GM21526 (cell line): ENCODE results near the gene PSKH1.
A peak's percentile ranks its signal among the peaks of the same experiment; 100 is the strongest.
"Not testable (repeated sequence)": the region's sequence is repeated elsewhere in the genome, so short reads cannot be mapped to it uniquely, and the experiment has no call there.

ENCODE experiments used
- ATAC-seq: cut with Tn5 transposase; IDR thresholded peaks from one replicate; pipeline ENCODE4 v1.9.1; 2021; ENCODE audit warnings: moderate library complexity; ENCODE audit not compliant: unreplicated experiment, low FRiP score

Gene PSKH1

GRCh38 chr16:67892899-67893742, at the start of gene PSKH1:
PSKH1 (plus strand) TSS chr16:67893254; CDS start chr16:67908750, 15,496 bp downstream.
- peak; percentile 87 for ATAC-seq

DNA sequence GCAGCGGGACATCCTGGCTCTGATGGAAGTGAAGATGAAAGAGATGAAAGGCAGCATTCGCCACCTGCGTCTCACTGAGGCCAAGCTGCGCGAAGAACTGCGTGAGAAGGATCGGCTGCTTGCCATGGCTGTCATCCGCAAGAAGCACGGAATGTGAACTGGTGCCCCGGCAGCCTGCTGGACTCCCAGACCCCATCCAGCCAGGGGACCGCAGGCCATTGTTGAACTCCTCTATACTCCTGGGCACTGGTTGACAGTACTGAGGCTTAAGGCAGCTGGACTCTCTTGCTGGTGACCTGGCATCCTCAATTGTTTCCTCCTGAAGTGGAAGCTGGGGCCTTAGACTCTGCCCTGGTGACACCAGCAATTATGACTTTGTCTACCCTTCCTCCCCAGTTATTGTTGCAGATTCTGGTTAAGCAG, 49.7 kb upstream of the PSKH1 start:
- ATAC-seq = no peak

DNA sequence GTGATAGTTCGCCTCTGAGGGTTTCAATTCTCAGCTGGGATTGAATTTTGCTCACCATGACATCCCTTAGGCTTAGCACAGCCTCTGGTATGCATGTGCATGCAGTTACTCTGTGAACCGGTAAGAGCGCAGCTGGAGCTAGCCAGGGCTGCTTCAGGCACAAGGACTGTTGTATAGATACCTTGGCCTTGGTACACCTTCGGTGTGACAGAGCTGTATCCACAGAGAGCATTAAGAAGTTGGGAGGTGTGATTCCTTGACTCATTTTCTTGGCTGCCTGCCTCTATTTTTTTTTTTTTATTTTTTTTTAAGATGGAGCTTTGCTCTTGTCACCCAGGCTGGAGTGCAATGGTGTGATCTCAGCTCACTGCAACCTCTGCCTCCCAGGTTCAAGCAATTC, 48.6 kb upstream of the PSKH1 start:
- no peak for ATAC-seq

GRCh38 chr16:67845291-67846062, 47.6 kb upstream of the PSKH1 start:
- ATAC-seq = no peak

- ATAC-seq = no peak
Observed at GRCh38 chr16:67846063-67846319, 47.1 kb upstream of the PSKH1 start.

DNA sequence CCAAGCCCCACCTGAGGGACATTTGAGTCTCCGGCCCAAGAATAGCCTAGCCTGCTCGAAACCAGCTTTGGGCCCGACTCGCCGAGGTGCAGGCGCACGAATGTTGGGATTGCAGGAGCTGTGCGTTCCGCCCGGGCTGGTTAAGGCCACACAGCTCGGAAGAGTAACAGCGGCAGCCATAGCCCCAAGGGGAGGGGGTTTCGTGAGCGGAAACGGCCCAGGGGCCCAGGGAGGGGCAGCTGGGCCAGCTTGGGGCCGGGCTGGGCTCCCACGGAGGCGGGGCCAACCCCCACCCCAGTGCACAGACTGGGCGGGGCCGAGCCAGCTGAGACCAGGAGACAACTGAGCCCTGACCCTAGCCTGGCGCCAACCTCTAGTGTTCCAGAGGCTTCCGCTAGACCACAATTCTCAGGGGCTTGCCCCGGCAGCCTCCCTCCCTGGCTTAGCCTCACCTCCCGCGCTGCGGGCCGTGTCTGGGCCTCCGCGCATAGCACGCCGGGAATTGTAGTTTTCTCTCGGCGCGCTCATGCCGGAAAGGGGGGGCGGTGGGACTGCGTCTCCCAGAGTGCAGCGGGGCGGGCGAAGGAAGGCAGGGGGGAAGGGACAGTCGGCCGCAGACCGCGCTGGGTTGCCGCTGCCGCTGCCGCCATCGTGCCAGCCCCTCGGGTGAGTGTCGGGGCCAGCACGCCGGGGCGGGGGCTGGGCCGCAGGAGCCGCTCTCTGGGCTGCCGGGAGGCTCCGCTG, 46.6 kb upstream of the PSKH1 start, which contains the start of gene NUTF2:
NUTF2 (plus strand) TSS at position 614 of the 744 bp plus-strand sequence. CDS start 18,198 bp downstream, outside the sequence.
- ATAC-seq = peak; percentile 44

- peak; percentile 40 for ATAC-seq
Observed at GRCh38 chr16:67847064-67847861, 45.8 kb upstream of the PSKH1 start, which contains the start of gene CENPT. CENPT (minus strand) TSS chr16:67847693; CDS start chr16:67833859, 13,834 bp downstream.

- ATAC-seq = no peak
Observed at GRCh38 chr16:67848118-67848517, 44.9 kb upstream of the PSKH1 start.

DNA sequence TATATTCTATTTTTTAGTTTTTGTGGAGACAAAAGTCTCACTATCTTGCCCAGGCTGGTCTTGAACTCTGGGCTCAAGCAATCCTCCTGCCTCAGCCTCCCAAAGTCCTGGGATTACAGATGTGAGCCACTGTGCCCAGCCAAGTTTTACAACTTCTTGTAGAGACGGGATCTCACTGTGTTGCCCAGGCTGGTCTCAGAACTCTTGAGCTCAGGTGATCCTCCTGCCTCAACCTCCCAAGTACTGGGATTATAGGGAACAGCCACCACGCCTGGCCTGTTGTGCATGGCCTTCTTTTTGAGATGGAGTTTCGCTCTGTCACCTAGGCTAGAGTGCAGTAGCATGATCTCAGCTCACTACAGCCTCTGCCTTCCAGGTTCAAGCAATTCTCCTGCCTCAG, 39.4 kb upstream of the PSKH1 start:
- no peak for ATAC-seq

DNA sequence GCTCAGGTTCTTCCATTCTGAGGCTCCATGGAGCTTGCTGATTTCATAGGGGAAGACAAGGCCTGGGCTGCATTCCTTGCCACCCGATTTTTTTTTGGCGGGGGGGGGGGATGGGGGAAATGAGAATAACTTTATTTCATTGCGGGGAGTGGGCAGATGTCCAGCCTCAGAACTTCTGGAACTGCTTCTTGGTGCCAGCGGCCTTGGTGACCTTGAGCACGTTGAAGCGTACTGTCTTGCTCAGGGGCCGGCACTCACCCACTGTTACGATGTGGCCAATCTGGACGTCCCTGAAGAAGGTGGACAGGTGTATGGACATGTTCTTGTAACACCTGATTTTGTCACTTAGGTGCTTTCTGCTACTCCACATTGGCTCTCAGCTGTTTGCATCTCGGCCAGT, 37.3 kb upstream of the PSKH1 start:
- no peak for ATAC-seq

- no peak for ATAC-seq
Observed at GRCh38 chr16:67856927-67857546, 36.0 kb upstream of the PSKH1 start.

GRCh38 chr16:67857547-67858233, 35.4 kb upstream of the PSKH1 start:
- no peak for ATAC-seq

DNA sequence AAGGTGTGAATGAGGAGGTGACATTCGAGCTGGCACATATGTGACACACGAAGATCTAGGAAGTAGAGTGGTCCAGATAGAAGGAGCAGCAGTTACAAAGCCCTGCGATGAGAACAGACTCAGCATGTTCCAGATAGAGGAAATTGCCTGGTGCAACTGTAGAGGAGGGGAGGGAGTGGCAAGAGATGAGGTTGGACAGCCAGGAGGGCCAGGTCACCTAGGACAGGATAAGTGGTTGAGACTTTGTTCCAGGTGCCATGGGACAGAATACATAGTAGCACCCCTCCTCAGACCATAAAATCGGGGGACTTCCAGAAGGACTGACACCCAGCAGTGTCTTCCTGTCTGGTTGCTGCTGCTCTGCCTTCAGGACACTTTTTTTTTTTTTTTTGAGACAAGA, 34.6 kb upstream of the PSKH1 start:
- ATAC-seq = no peak

DNA sequence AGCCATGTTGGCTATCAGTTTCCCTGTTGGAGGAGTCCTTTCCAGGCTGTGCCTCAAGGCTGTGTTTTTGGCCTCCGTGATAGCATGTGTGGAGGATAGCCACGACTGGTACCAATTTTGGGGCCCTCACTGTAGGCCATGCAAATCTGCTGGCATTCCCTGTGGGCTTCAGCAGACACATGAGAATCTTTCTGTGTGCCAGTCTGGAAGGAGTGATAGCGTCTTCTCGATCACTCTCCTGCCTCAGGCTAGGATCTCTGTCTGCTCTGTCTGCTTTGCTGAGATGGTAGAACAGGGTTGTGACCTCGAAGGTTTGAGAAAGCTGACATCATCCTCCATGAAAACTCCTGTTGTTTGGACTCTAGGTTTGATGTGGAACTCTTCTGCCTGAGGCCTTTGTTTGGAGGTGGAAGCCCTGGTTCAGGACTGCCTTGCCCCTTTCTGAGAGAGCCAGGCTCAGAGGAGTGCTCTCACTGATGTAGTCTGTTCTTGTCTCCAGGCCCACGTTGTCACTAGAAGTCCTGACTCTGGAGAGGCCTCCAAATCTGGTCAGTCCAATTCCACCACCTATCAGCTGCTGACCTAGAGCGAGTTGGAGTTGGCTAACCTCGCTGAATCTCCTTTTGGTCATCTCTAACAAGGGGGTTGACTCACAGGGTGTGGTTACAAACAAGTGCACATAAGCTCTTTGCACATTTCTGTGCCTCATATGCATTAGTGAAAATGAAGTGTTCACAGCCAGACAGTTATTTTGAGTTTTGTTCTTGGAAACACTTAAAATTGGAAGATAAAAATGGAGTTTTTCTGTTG, 32.3 kb upstream of the PSKH1 start:
- no peak for ATAC-seq

DNA sequence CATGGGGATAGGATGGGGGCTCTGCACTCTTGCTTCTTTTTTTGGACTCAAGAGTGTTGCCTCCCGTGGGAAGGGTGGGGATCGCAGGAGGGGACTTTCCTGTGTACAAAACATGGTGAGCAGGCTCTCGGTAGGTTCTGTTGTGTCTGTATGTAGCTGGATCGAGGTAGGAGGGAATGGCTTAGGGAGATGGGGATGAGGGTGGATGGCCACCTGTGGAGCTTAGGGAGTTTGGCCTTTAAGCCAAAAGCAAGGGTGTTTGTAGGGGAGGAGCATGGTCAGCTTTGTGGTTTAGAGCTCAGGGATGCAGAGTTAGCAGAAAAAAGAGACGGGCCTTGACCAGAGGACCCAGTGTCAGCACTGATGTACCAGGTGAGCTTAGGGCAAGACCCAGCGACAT, 31.2 kb upstream of the PSKH1 start:
- no peak for ATAC-seq

GRCh38 chr16:67862623-67863583, 30.2 kb upstream of the PSKH1 start:
- ATAC-seq = no peak

- not testable (repeated sequence) for ATAC-seq
Observed at GRCh38 chr16:67864044-67864443, 29.0 kb upstream of the PSKH1 start.
